Vagina (tissue), 2 donors: Measurements from ENCODE around the gene ALKBH3. TPM values are rescaled to one million over a fixed set of nuclear protein-coding genes. Genes with fewer than 3 reads are reported as not detected.

ENCODE experiments used
- DNase-seq, 2 donors: peaks; one replicate each; pipeline ENCODE4 v3.0.0-alpha.2; 2017; ENCODE audit errors: extremely low spot score in 2 of 2
- H3K27ac ChIP-seq: fragments of 200-600 bp; sonication (generic); one replicate; pipeline ENCODE4 v1.5.1; 2019
- H3K27me3 ChIP-seq: fragments of 200-600 bp; sonication (generic); one replicate; pipeline ENCODE4 v1.5.1; 2019
- H3K36me3 ChIP-seq, 2 donors: fragments of 200-600 bp; sonication (generic); one replicate each; pipeline ENCODE4 v1.5.1; 2017 to 2019
- H3K4me1 ChIP-seq: fragments of 200-600 bp; sonication (generic); one replicate; pipeline ENCODE4 v1.5.1; 2019
- H3K4me3 ChIP-seq, 2 donors: fragments of 200-600 bp; sonication (generic); 1 replicate in 1 of 2; 2 replicates in 1 of 2; pipeline ENCODE4 v1.5.1; 2016 to 2019
- H3K9me3 ChIP-seq: fragments of 200-600 bp; sonication (generic); one replicate; pipeline ENCODE4 v1.5.1; 2019
- CTCF ChIP-seq, 3 experiments: fragments of 450-650 bp in 2 of 3; fragments of 200-600 bp in 1 of 3; sonication (generic) in 1 of 3; IDR thresholded peaks; one replicate each; pipeline ENCODE4 v1.5.1; 2017 to 2019; ENCODE audit warnings: antibody characterized with exemption in 3 of 3, mild to moderate bottlenecking in 2 of 3, moderate library complexity in 2 of 3
- POLR2A ChIP-seq, 2 donors: fragments of 450-650 bp; IDR thresholded peaks; one replicate each; pipeline ENCODE4 v1.6.1; 2017; ENCODE audit warnings: antibody characterized with exemption in 2 of 2, mild to moderate bottlenecking in 2 of 2, moderate library complexity in 2 of 2
- POLR2AphosphoS5 ChIP-seq, 2 donors: sonication (generic); formaldehyde crosslinking; IDR thresholded peaks; one replicate each; pipeline ENCODE4 v1.9.0; 2017; ENCODE audit warnings: antibody characterized with exemption in 2 of 2, mild to moderate bottlenecking in 2 of 2, low read depth in 1 of 2; ENCODE audit not compliant: insufficient read depth in 1 of 2
- intact Hi-C: fragments of 100-400 bp; cut with DNase I; formaldehyde crosslinking; loops from one replicate; pipeline ENCODE4 v1.15.1; 2023
- total RNA-seq: library from RNA; depleted of rRNA; stranded (reverse); fragments of >200 nt; gene quantifications from one replicate; pipeline ENCODE4 v1.2.3, GENCODE V29; 2016

The ALKBH3 gene
- total RNA-seq, 1 donor from 2014 or later = 33.4 TPM

- Histone ChIP-seq H3K9me3 (no peaks in the 10 kb centered on the region), H3K27me3 (no peaks in the 10 kb centered on the region), H3K4me3 (no peak overlapping the region), H3K36me3 (peaks cover 0 to 12% of the 10 kb centered on the region in 2 donors), H3K4me1 (peaks cover 47% of the 10 kb centered on the region), H3K27ac (peak overlapping the region; percentile 85)
- intact Hi-C loops = loop anchor here (5.0 kb wide), 1 partner anchor 84 kb away; no protein-coding TSS in a partner anchor
- peak; percentile 8 to 52 for TF ChIP-seq POLR2AphosphoS5 (IDR thresholded peaks at IDR 0.05; ENCODE audit: insufficient read depth in 1 of 2, low read depth in 1 of 2)
- no peak for TF ChIP-seq CTCF (IDR thresholded peaks at IDR 0.05)
- DNase-seq = no peak
Observed at GRCh38 chr11:43923406-43924111, 42.9 kb downstream of the ALKBH3 start.

- no peak for DNase-seq
- H3K4me3 ChIP-seq = no peak overlapping the region
Observed at GRCh38 chr11:43924112-43924855, 43.7 kb downstream of the ALKBH3 start.

GRCh38 chr11:43925063-43925931 is 44.7 kb downstream of the ALKBH3 start:
- no peak for DNase-seq
- peak overlapping the region; percentile 85 for H3K27ac ChIP-seq
- no peaks in the 10 kb centered on the region for H3K27me3 ChIP-seq
- H3K4me3 ChIP-seq = no peak overlapping the region
- H3K4me1 ChIP-seq = peaks cover 40% of the 10 kb centered on the region
- intact Hi-C loops = no loop called here
- peaks cover 0 to under 1% of the 10 kb centered on the region in 2 donors for H3K36me3 ChIP-seq
- H3K9me3 ChIP-seq = no peaks in the 10 kb centered on the region
- no peak for TF ChIP-seq CTCF (IDR thresholded peaks at IDR 0.05)
- no peak for TF ChIP-seq POLR2AphosphoS5 (IDR thresholded peaks at IDR 0.05; ENCODE audit: insufficient read depth in 1 of 2, low read depth in 1 of 2)
- no peak for TF ChIP-seq POLR2A (IDR thresholded peaks at IDR 0.05)

More at GRCh38 chr11:43924112-43924855, 43.7 kb downstream of the ALKBH3 start:
- Histone ChIP-seq H3K4me1 (peaks cover 47% of the 10 kb centered on the region), H3K27ac (peak overlapping the region; percentile 85), H3K9me3 (no peaks in the 10 kb centered on the region), H3K27me3 (no peaks in the 10 kb centered on the region), H3K36me3 (peaks cover 0 to 11% of the 10 kb centered on the region in 2 donors)
- TF ChIP-seq POLR2A (IDR thresholded peaks at IDR 0.05) = no peak
- no peak for TF ChIP-seq CTCF (IDR thresholded peaks at IDR 0.05)
- TF ChIP-seq POLR2AphosphoS5 (IDR thresholded peaks at IDR 0.05; ENCODE audit: insufficient read depth in 1 of 2, low read depth in 1 of 2) = no peak
- intact Hi-C loops = loop anchor here (5.0 kb wide), 1 partner anchor 83 kb away; no protein-coding TSS in a partner anchor

GRCh38 chr11:43925932-43926505 is 45.4 kb downstream of the ALKBH3 start:
- peak overlapping the region; percentile 85 for H3K27ac ChIP-seq
- no peaks in the 10 kb centered on the region for H3K9me3 ChIP-seq
- H3K36me3 ChIP-seq = no peaks in the 10 kb centered on the region
- peaks cover 35% of the 10 kb centered on the region for H3K4me1 ChIP-seq
- DNase-seq = no peak
- intact Hi-C loops = no loop called here
- H3K4me3 ChIP-seq = no peak overlapping the region
- no peaks in the 10 kb centered on the region for H3K27me3 ChIP-seq
- TF ChIP-seq POLR2AphosphoS5 (IDR thresholded peaks at IDR 0.05; ENCODE audit: insufficient read depth in 1 of 2, low read depth in 1 of 2) (no peak), POLR2A (IDR thresholded peaks at IDR 0.05) (no peak), CTCF (IDR thresholded peaks at IDR 0.05) (no peak)
